Neutrophil (primary cell): ENCODE results near the gene TLCD1.

ENCODE experiments used
- H3K27ac ChIP-seq: fragments of 200-600 bp; sonication (generic); 2 replicates; pipeline ENCODE4 v1.5.1; 2016; ENCODE audit warnings: mild to moderate bottlenecking, moderate library complexity
- H3K27me3 ChIP-seq: fragments of 200-600 bp; sonication (generic); 2 replicates; pipeline ENCODE4 v1.6.0; 2016; ENCODE audit warnings: mild to moderate bottlenecking
- H3K36me3 ChIP-seq: fragments of 200-600 bp; sonication (generic); 2 replicates; pipeline ENCODE4 v1.5.1; 2017
- H3K4me1 ChIP-seq, 2 experiments: fragments of 200-600 bp in 1 of 2; sonication (generic) in 1 of 2; 1 replicate in 1 of 2; 2 replicates in 1 of 2; pipeline versions ENCODE4 v1.5.1 to v1.6.1; 2013 to 2016; ENCODE audit warnings: low read depth in 1 of 2, low read length in 1 of 2, mild to moderate bottlenecking in 1 of 2, moderate library complexity in 1 of 2; ENCODE audit not compliant: control insufficient read depth in 1 of 2, insufficient read depth in 1 of 2
- H3K4me3 ChIP-seq, 2 experiments: fragments of 200-600 bp in 1 of 2; sonication (generic) in 1 of 2; 1 replicate in 1 of 2; 2 replicates in 1 of 2; pipeline ENCODE4 v1.5.1; 2013 to 2016; ENCODE audit warnings: low read depth in 1 of 2, low read length in 1 of 2, mild to moderate bottlenecking in 1 of 2, moderate library complexity in 1 of 2
- H3K9me3 ChIP-seq: fragments of 200-600 bp; sonication (generic); 2 replicates; pipeline ENCODE4 v1.5.1; 2016
- CTCF ChIP-seq: fragments of 200-600 bp; sonication (generic); IDR thresholded peaks from 2 replicates; pipeline ENCODE4 v1.5.1; 2016; ENCODE audit warnings: antibody characterized with exemption

The TLCD1 gene

GRCh38 chr17:28735242-28735722 is 9.2 kb upstream of the TLCD1 start:
- Histone ChIP-seq H3K36me3 (no peaks in the 10 kb centered on the region), H3K4me1 (no peaks in the 10 kb centered on the region), H3K27ac (no peak overlapping the region), H3K9me3 (no peaks in the 10 kb centered on the region), H3K27me3 (no peaks in the 10 kb centered on the region), H3K4me3 (no peak overlapping the region)
- no peak for TF ChIP-seq CTCF

- Histone ChIP-seq H3K27me3 (no peaks in the 10 kb centered on the region), H3K4me1 (no peaks in the 10 kb centered on the region), H3K36me3 (no peaks in the 10 kb centered on the region), H3K9me3 (no peaks in the 10 kb centered on the region), H3K4me3 (no peak overlapping the region), H3K27ac (no peak overlapping the region)
- no peak for TF ChIP-seq CTCF
Observed at GRCh38 chr17:28734712-28735241, 8.7 kb upstream of the TLCD1 start.

- TF ChIP-seq CTCF: no peak
- no peaks in the 10 kb centered on the region for H3K27me3 ChIP-seq
- H3K4me3 ChIP-seq: no peak overlapping the region
- H3K4me1 ChIP-seq: peaks cover 1 to 7% of the 10 kb centered on the region in 2 experiments
- no peaks in the 10 kb centered on the region for H3K36me3 ChIP-seq
- H3K9me3 ChIP-seq: no peaks in the 10 kb centered on the region
- H3K27ac ChIP-seq: no peak overlapping the region
Observed at GRCh38 chr17:28733346-28733745, 7.3 kb upstream of the TLCD1 start.

GRCh38 chr17:28729950-28730330 is 3.9 kb upstream of the TLCD1 start:
- Histone ChIP-seq H3K27me3 (peaks cover 18% of the 10 kb centered on the region), H3K27ac (no peak overlapping the region), H3K4me1 (peaks cover 33 to 39% of the 10 kb centered on the region in 2 experiments), H3K4me3 (no peak overlapping the region), H3K36me3 (no peaks in the 10 kb centered on the region), H3K9me3 (no peaks in the 10 kb centered on the region)
- no peak for TF ChIP-seq CTCF

GRCh38 chr17:28728364-28729200 is 2.5 kb upstream of the TLCD1 start, which contains the start of gene NEK8:
TSS of gene NEK8 (plus strand) at chr17:28728788. CDS start at chr17:28728814, 26 bp downstream.
- Histone ChIP-seq H3K27me3 (peaks cover 21% of the 10 kb centered on the region), H3K36me3 (peaks cover 10% of the 10 kb centered on the region), H3K27ac (peak within 1 kb of the TSS; percentile 98), H3K4me3 (peak within 1 kb of the TSS; percentile 63 to 87), H3K9me3 (no peaks in the 10 kb centered on the region), H3K4me1 (peaks cover 33 to 39% of the 10 kb centered on the region in 2 experiments)
- peak; percentile 28 for TF ChIP-seq CTCF
